ENCODE measurements around the gene NLE1.
"Not testable (repeated sequence)": the region's sequence is repeated elsewhere in the genome, so short reads cannot be mapped to it uniquely, and the experiment has no call there.

The NLE1 gene

DNA sequence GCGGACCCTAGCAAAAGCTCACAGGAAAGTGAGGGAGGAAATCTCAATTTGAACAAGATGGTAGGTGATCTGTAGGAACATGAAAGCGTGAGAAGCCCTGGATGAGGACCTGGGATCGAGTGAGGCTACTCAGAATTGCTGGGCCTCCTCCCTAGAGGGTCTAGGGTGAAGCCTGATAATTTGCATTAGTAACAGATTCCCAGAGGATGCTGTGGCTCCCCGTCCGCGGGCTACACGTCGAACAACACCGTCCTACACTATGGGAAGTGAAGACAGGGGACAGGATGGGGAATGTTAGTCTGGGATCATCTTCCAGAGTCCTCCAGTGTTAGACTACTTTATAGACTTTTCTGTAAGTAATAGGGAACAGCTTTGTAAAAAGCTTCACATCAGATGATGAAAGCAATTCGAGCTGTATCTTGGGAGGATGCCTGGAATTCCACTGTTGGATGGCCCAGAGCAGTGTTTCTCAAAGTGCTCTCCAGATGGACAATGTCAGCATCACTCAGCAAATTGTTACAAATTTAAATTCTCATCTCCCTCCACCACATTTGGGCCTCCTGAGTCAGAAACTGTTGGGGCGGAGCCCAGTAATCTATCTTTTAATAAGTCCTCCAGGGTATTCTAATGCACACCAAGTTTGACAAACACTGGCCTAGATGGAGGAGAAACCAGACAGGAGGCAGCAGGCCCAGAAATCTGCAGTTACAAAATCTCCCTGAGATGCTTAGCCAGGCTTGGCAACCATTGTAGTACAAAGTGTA, 14.2 kb downstream of the NLE1 start:
- no peak for DNase-seq

DNA sequence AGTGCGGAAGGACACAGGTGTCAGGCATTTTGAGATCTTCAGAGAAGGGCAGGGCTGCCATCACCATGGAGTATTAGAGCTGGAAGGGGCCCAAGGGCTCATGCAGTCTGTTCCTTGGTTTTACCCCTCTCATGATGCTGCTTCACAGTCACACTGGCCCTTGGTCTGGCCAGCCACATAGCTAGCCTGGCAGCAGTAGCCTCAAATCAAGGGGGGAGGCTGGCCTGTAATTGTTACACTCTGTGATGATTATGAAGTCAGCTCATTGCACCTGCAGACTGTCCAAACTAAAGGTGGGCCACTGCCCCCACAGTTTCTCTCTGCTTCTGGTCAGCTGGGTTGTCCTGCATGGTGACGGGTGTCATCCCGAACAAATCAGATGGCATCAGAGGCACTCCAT, 20.8 kb downstream of the NLE1 start, which contains the start of gene FNDC8:
FNDC8 (plus strand) TSS at position 301 of the 400 bp plus-strand sequence; CDS start at position 380, 79 bp downstream.
- DNase-seq, result no peak

DNA sequence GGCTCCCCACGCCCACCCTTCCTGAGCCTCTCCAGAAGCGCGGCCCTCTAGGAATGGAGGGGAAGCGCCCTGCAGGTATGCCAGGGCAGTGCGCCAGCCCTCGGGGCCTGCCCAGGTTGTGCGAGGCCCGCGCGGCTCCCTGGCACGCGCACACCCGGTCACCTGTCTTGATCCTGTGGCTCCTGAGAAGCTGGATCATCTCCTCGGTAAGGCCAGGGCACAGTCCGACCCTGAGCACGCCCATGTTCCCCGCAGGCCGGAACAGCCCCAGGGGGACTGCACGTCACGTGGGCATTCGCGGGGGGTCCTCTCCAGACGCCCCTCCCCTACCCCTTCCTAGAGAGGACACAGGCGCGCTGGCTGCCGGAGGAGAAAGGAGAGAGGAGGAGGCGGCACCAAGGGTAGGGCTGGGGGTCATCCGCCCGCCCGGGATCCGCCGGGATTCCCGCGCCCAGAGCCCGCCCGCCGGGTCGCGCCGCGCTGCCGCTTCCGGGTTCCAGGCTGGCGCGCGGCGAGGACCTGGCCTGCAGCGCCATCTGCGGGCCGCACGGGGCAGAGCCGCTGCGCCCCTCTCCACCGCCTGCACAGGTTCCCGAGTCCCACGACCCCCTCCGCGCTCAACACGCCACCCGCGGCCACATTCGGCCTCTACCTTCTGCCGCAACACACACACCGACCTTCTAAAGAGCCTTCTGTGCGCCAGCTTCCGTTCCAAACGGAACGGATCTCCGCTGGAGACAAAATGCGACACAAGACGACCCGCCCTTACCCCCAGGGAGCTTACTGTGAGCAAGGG, 22.5 kb downstream of the NLE1 start, which contains the start of gene RAD51D:
RAD51D (minus strand) TSS at position 491 of the 796 bp plus-strand sequence; CDS start at position 244, 247 bp downstream.
- DNase-seq, result peak; percentile 71

DNA sequence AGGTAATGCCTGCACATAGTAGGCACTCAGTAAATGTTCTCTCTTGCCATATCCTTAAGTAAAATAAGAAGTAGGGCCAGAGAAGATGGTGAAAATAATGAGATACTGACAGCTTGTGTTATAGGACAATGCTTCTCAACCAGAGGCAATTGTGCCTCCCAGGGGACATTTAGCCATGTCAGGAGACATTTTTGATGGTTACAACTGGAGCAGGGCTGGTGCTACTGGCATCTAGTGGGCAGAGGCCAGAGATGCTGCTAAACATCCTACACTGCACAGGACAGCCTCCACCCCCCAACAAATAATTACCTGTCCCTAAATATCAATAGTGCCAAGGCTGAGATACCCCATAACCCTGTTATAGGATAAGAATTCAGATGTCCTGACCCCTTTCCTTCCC, 24.1 kb downstream of the NLE1 start:
- DNase-seq, result no peak

DNA sequence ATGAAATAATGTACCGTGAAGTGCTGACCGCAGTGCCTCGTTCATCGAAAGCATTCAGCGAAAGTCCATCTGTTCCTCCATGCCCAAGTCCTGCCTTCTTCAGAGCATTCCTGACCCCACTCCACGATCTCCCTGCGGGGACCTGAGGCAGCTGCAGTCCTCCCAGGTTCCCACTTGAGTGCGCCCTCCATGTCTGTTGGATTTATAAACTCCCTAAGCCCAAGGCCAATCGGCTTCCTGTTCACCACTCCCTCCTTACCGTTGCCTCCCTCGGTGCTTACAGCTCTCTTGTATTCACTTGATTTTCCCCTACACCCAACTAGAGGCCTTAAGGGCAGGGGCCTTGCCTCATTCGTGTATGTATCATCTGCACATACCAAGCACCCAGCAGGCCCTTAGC, 25.3 kb downstream of the NLE1 start:
- no peak for DNase-seq

DNA sequence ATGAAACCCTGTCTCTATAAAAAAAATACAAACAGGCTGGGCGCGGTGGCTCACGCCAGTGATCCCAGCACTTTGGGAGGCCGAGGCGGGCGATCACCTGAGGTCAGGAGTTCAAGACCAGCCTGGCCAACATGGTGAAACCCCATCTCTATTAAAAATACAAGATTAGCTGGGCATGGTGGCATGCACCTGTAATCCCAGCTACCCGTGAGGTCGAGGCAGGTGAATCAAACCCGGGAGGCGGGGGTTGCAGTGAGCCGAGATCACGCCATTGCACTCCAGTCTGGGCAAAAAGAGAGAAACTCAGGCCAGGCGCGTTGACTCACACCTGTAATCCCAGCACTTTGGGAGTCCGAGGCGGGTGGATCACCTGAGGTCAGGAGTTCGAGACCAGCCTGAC, 31.3 kb downstream of the NLE1 start:
- not testable (repeated sequence) for DNase-seq

DNA sequence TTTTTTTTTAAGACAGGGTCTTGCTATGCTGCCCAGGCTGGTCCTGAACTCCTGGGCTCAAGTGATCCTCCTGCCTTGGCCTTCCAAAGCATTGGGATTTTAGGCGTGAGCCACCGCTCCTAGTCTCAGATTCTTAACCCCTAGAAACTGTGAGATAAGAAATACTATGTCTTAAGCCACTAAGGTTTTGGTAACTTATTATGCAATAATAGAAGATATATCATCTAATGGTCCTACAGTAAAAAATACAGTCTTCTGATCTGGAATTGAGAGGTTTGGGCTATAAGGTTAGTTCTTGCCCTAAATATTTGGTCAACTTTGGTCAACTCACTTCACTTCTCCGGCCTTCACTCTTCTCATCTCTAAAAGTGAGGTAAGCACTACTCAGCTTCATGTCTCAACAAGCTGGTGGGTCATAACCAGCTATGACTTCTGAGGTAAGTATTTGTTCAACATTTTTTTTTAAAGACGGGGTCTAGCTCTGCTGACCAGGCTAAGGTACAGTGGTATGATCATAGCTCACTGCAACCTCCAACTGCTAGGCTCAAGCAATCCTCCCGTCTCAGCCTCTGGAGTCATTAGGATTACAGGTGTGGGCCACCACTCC, 37.2 kb downstream of the NLE1 start:
- DNase-seq, result no peak

DNA sequence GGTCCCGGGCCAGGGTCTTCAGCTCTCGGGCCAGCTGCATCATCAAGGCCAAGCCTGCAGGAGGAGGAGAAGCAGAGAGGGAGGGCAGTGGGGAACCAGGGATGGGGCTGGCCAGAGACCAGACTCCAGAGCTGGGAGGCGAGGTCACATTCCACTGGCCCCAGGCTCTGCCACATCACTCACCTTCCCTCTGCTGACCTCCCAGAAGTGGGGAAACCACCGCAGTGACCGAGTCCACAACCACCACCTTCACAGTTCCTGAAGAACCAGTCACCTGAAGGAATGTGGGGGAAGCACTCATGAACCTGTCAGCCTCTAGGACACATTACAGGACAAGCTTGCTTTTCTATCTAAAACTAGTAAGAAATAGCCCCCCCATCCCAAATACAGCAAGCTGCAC, 38.8 kb downstream of the NLE1 start:
- no peak for DNase-seq

DNA sequence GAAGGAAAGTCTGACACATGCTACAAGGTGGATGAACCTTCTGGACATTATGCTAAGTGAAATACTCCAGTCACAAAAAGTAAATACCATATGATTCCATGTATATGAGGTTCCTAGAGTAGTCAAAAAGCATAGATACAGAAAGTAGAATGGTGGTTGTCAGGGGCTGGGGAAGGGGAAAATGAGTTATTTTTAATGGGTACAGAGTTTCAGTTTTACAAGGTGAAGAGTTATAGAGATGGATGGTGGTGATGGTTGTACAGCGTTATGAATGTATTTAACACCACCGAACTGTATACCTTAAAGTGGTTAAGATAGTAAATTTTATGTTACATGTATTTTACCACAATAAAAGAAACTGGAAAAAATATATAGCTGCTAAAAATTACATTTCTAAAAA, 40.4 kb downstream of the NLE1 start:
- no peak for DNase-seq

DNA sequence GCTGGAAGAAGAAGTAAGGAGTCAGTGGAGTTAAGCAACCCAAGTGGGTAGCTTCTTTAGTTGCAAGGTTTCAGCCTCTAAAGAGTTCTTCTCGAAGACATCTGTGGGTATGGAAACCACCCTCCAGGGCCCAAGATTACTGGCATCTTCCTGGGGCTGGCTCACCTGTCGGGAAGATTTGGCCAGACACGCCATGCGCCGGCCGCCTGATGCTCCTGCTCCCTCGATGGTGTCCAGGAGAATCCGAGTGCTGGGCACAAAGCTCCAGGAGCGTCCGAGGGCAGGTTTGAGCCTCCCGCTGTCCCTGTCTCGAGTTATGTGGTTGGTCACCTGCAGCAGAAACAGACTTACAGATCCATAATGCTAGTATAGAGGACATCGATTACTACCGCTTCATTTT, 41.1 kb downstream of the NLE1 start:
- DNase-seq, result no peak

DNA sequence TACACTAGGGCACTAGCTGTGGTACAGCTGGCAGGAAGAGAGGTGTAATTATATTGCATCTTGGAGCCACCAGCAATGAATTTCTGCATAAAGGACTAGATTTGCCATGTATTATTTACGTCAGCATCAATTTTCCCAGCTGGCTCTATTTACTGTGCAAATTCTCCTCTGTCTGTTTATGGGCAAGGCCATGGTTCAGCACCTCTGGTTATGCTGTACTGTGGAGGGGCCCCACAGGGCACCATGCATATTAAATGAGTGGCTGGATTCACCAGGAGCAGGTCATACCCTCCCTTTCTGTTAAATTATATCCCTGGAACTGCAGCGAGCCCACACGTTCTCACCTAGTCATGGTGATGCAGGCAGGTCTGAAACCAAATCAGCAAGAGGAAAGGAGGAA, 42.2 kb downstream of the NLE1 start:
- no peak for DNase-seq

DNA sequence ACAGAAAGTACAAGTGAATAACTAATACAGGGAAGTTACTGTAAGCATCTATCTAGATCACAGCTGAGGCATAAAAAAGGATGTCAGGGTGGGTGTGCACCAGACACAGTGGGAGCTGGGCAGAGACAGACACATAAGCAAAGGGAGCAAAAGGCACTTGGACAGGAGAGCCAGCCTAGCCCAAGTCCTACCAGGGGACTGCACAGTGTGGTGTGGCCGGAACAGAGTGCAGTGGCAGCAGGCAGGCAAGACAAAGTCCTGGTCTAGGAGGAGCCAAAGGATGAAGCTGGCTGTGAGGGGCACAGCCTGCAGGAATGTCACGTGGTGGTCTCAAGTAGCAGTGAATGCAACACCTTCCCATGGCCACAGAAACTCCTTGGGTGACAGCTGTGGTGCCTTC, 44.3 kb downstream of the NLE1 start:
- DNase-seq, result no peak

DNA sequence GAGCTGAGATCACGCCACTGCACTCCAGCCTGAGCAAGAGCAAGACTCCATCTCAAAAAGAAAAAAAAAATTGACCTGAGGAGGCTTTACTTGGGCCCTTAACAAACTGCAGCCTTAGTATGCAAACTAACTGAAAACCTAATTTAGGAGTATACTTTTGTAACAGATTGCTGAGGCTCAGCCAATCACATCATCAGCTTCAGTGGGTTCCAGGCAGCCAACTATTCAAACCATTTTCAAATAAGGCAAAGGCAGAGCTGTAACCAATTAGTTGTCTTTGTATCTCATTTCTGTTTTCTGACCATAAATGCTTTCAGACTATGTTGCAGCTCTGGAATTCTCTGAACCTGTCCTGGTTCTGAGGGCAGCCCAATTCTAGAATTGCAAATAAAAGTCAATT, 46.4 kb downstream of the NLE1 start:
- DNase-seq, result no peak

DNA sequence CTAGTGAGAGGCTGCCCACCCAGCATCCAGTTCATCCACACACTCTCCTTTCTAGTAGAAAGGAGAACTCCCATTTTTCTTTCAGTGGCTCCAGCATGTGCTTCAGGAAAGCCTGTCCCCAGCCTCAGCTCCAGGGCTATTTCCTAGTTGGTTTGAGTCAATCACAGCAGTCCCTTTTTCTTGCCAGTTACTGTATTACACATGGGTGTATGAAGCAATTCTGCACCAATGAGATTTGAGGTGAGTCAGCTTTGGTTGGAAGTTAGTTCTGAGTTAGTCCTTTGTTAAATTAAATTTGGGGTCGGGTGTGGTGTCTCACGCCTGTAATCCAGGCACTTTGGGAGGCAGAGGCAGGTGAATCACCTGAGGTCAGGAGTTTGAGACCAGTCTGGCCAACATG, 47.2 kb downstream of the NLE1 start:
- DNase-seq, result no peak

DNA sequence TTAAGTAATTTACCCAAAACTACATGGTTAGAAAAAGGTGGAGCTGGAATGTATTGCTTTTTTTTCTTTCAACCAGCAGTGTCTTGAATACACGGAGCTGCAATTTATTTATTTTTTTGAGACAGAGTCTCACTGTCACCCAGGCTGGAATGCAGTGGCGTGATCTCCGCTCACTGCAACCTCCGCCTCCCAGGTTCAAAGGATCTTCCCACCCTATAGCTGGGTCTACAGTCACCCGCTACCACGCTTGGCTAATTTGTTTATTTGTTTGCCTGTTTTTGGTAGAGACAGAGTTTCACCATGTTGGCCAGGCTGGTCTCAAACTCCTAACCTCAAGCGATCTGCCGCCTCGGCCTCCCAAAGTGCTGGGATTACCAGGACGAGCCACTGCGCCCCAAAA, 51.4 kb downstream of the NLE1 start:
- DNase-seq, result not testable (repeated sequence)

DNA sequence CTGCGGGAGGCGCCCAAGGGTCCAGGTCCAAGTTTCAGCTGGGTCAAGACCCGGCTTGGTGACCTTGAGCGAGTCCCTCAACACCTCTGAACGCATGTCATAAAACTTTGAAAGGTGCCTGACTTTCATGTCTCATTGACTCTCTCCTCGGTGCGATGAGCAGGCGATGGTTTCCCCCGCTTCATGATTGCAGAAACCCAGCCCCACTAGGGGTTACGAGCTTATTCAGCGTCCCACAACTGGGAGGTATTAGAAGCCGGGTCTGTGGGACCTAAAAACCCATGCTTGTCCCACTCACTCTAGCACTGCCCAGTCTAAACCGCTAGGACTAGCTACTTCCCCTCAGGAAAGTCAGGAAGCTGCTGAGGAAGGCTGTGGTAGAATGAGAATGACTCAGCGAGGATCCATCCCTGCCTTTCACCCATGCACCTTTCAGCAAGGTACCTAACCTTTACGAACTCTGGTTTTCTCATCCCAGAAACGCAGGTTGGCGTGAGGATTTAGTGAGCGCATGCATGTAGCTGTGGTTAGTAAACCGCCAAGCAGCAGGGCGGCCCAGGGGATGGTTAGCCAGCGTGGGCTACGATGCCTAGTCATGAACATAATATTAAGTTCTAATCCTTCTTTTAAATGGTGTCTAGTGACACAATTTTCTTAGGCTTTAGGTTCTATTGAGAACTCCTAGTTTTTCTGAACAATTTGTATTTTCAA, 52.4 kb downstream of the NLE1 start:
- no peak for DNase-seq

DNA sequence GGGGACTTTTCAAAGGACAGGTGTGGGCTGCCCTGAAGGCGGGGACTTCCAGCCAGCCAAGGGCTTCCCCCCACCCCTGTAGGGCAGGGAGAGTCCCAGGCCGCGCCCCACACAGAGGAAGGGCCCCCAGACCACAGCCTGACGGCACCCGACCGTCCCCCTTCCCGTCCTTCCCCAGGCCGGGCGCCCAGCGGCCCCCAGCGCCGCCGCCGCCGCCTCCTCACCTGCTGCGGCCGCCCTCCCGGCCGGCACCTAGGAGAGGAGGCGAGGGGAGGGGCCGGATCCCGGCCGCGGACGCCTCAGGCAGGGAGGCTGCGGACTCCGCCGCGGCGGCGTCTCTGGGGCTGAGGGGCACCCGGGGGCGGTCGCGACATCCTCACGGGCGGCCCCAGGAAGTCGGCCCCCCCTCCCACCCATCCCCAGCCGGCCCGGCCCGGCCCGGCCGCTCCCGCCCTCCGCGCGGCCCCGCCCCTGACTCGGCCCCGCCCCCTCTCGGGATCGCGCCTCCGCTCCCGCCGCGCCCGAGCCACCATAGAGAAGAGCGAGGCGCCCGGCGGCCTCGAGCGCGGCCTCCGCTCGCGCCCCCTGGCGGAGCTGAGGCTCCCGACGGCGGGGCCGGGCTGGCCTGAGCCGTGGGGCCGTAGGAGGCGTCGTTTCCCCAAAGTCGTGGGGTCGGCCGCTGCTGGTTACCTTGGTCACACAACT, 53.1 kb downstream of the NLE1 start:
- peak; percentile 53 for DNase-seq

DNA sequence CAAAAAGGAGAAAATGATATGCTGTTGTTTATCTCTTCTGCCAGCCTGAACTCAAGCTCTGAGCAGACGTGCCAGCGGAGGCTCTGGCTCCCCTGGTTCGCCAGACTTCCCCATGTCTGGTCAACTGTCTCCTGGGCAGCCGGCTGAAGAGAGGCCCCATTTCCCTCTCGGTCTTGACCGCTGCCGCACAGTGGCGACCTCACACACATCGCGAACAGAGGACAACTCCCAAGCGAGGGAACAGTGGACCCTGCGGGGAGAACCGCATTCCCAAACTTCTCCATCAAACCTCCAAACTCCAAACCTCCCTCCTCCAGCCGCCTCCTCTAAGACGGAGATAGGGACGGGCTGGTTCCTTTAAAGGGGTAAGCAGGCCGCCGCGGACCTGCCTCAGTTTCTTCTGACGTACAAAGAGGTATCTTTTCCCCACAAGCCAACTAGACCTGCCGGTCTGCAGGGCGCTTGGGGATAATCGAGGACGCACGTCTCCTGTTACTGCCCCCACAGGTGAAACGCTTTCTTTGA, 53.7 kb downstream of the NLE1 start:
- DNase-seq, result no peak

DNA sequence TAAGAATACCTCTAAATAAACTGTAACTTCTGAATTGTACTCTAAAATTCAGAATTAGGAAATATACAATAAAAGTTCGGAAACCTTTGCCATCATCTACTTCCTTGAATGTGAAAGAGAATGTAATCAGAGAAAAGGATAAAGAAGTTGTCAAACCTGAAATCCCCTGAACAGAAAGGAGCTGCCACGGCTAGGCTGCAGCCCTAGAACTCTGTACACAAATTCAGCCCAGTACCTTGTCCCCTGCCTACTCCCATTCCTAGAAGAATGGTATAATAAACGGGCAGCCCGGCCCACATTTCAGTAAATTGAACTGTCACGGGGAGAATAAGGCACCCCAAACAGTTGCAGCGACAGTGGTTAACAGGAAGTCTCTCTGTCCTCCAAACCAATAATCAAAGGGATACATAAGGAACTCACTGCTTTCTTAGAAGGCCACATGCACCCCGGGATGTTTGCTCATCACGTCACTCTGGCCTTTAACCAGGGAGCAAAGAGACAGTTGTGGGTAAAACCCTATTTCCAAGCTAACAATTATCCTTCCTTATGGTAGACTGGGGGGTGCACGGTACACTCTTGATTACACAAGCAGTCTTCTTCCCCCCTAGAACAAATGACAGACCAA, 54.3 kb downstream of the NLE1 start:
- DNase-seq, result no peak

DNA sequence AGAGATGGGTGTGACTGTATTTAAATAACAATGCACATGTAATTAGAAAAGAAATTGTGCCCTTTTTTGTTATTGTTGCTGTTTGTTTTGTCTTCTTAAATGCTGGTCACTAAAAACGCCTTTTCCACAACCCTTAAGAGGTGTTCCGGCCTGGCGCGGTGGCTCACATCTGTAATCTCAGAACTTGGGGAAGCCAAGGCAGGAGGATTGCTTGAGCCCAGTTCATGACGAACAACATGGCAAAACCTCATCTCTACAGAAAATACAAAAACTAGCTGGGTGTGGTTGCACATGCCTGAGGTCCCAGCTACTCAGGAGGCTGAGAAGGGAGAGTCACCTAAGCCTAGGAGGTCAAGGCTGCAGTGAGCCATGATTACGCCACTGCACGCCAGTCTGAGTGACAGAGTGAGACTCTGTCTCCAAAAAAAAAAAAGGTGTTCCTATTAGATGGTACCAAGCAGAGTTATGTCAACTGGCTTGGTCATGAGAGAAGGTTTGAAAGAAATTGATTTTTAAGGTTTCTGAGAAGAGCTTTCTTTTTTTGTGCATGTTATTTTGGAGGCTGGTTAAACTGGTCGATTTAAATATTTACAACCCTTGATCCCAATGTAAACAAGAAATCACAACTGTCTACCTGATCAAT, 55.1 kb downstream of the NLE1 start:
- DNase-seq, result no peak

DNA sequence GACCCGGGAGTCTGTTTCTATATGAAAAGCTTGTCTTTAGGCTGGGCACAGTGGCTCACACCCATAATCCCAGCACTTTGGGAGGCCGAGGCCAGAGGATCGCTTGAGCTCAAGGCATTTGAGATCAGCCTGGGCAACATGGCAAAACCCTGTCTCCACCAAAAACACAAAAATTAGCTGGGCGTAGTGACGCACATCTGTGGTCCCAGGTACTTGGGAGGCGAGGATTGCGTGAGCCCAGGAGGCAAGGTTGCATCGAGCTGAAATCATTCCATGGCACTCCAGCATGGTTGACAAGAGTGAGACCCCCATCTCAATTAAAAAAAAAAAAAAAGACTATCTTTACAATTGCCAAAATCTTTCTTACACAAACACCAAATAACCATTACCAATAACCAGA, 55.9 kb downstream of the NLE1 start:
- DNase-seq, result no peak

Measured in NCI-H2107 (cell line).